Central memory CD8-positive, alpha-beta T cell (primary cell): Measurements from ENCODE around the gene TCF12.
A peak's percentile ranks its signal among the peaks of the same experiment; 100 is the strongest.

Source experiments
- ATAC-seq: fragments of 150-1000 bp; cut with Tn5 transposase; replicated peaks from 2 replicates; pipeline ENCODE4 v1.10.0; 2022; ENCODE audit warnings: mild to moderate bottlenecking, moderate FRiP score, moderate number of reproducible peaks; ENCODE audit not compliant: poor library complexity, severe bottlenecking; ENCODE audit errors: extremely low read depth
- DNase-seq, 2 donors: peaks; one replicate each; pipeline ENCODE4 v3.0.0; 2021; ENCODE audit warnings: low spot score in 2 of 2
- H3K27ac Mint-ChIP-seq: one replicate; pipeline ENCODE4 v1.8.0; 2022; ENCODE audit warnings: low read depth, mild to moderate bottlenecking, moderate library complexity, mixed read lengths
- H3K27me3 Mint-ChIP-seq: one replicate; pipeline ENCODE4 v1.8.0; 2022; ENCODE audit warnings: mixed read lengths
- H3K36me3 Mint-ChIP-seq: one replicate; pipeline ENCODE4 v1.8.0; 2022; ENCODE audit warnings: mild to moderate bottlenecking, moderate library complexity, mixed read lengths; ENCODE audit not compliant: insufficient read depth
- H3K4me1 Mint-ChIP-seq: one replicate; pipeline ENCODE4 v1.8.0; 2022; ENCODE audit warnings: mixed read lengths
- H3K4me3 Mint-ChIP-seq: one replicate; pipeline ENCODE4 v1.8.0; 2022; ENCODE audit warnings: mild to moderate bottlenecking, moderate library complexity, mixed read lengths
- H3K9me3 Mint-ChIP-seq: one replicate; pipeline ENCODE4 v1.8.0; 2022; ENCODE audit warnings: mixed read lengths

Gene TCF12

GRCh38 chr15:57298843-57299550 is 380.6 kb downstream of the TCF12 start:
- no peak overlapping the region for H3K27ac Mint-ChIP-seq
- H3K27me3 Mint-ChIP-seq: no peaks in the 10 kb centered on the region
- DNase-seq (no peak), ATAC-seq (no peak)
- no peaks in the 10 kb centered on the region for H3K9me3 Mint-ChIP-seq
- peaks cover 1% of the 10 kb centered on the region for H3K36me3 Mint-ChIP-seq
- H3K4me1 Mint-ChIP-seq: peaks cover 6% of the 10 kb centered on the region
- H3K4me3 Mint-ChIP-seq: no peak overlapping the region

- Mint-ChIP-seq H3K9me3 (no peaks in the 10 kb centered on the region), H3K4me1 (peaks cover 6% of the 10 kb centered on the region), H3K27me3 (peaks cover 7% of the 10 kb centered on the region), H3K27ac (no peak overlapping the region), H3K4me3 (no peak overlapping the region), H3K36me3 (peaks cover 4% of the 10 kb centered on the region)
- ATAC-seq: no peak
- no peak for DNase-seq
These were observed 382.9 kb downstream of the TCF12 start for GRCh38 chr15:57301307-57301706.

GRCh38 chr15:57302640-57303257 is 384.3 kb downstream of the TCF12 start:
- Mint-ChIP-seq H3K27ac (no peak overlapping the region), H3K36me3 (peaks cover 6% of the 10 kb centered on the region), H3K27me3 (peaks cover 9% of the 10 kb centered on the region), H3K4me3 (peak overlapping the region; percentile 30), H3K4me1 (peaks cover 11% of the 10 kb centered on the region), H3K9me3 (no peaks in the 10 kb centered on the region)
- DNase-seq (no peak), ATAC-seq (no peak)

- H3K27me3 Mint-ChIP-seq: peaks cover 18% of the 10 kb centered on the region
- H3K4me1 Mint-ChIP-seq: peaks cover 5% of the 10 kb centered on the region
- peaks cover 6% of the 10 kb centered on the region for H3K36me3 Mint-ChIP-seq
- peak overlapping the region; percentile 10 for H3K4me3 Mint-ChIP-seq
- ATAC-seq (no peak), DNase-seq (no peak)
- no peak overlapping the region for H3K27ac Mint-ChIP-seq
- H3K9me3 Mint-ChIP-seq: no peaks in the 10 kb centered on the region
These were observed 386.6 kb downstream of the TCF12 start for GRCh38 chr15:57305009-57305408.

- Mint-ChIP-seq H3K27me3 (peaks cover 31% of the 10 kb centered on the region), H3K27ac (no peak overlapping the region), H3K9me3 (no peaks in the 10 kb centered on the region), H3K4me3 (peak overlapping the region; percentile 54), H3K36me3 (peaks cover 4% of the 10 kb centered on the region), H3K4me1 (peaks cover 5% of the 10 kb centered on the region)
- DNase-seq: peak; percentile 60 to 80
- ATAC-seq: peak; percentile 56
These were observed 387.9 kb downstream of the TCF12 start for GRCh38 chr15:57306161-57306943.

- Mint-ChIP-seq H3K36me3 (peaks cover 4% of the 10 kb centered on the region), H3K4me1 (peaks cover 5% of the 10 kb centered on the region), H3K4me3 (peak overlapping the region; percentile 54), H3K27ac (no peak overlapping the region), H3K9me3 (no peaks in the 10 kb centered on the region), H3K27me3 (peaks cover 37% of the 10 kb centered on the region)
- ATAC-seq: no peak
- no peak for DNase-seq
These were observed 388.5 kb downstream of the TCF12 start for GRCh38 chr15:57306944-57307411.

- no peak overlapping the region for H3K27ac Mint-ChIP-seq
- peaks cover 4% of the 10 kb centered on the region for H3K36me3 Mint-ChIP-seq
- ATAC-seq: no peak
- peaks cover 39% of the 10 kb centered on the region for H3K27me3 Mint-ChIP-seq
- no peak for DNase-seq
- peaks cover 5% of the 10 kb centered on the region for H3K4me1 Mint-ChIP-seq
- H3K9me3 Mint-ChIP-seq: no peaks in the 10 kb centered on the region
- peak overlapping the region; percentile 54 for H3K4me3 Mint-ChIP-seq
These were observed 389.2 kb downstream of the TCF12 start for GRCh38 chr15:57307527-57308169.

- no peaks in the 10 kb centered on the region for H3K9me3 Mint-ChIP-seq
- ATAC-seq (no peak), DNase-seq (no peak)
- H3K4me3 Mint-ChIP-seq: no peak overlapping the region
- peaks cover 5% of the 10 kb centered on the region for H3K4me1 Mint-ChIP-seq
- no peak overlapping the region for H3K27ac Mint-ChIP-seq
- H3K36me3 Mint-ChIP-seq: peaks cover 4% of the 10 kb centered on the region
- H3K27me3 Mint-ChIP-seq: peaks cover 44% of the 10 kb centered on the region
These were observed 389.7 kb downstream of the TCF12 start for GRCh38 chr15:57308170-57308545.

GRCh38 chr15:57309856-57310760 is 391.7 kb downstream of the TCF12 start:
- Mint-ChIP-seq H3K27me3 (peaks cover 51% of the 10 kb centered on the region), H3K4me1 (peaks cover 5% of the 10 kb centered on the region), H3K4me3 (no peak overlapping the region), H3K9me3 (no peaks in the 10 kb centered on the region), H3K27ac (no peak overlapping the region), H3K36me3 (peaks cover 3% of the 10 kb centered on the region)
- DNase-seq (no peak), ATAC-seq (no peak)

- peaks cover 5% of the 10 kb centered on the region for H3K4me1 Mint-ChIP-seq
- H3K9me3 Mint-ChIP-seq: no peaks in the 10 kb centered on the region
- DNase-seq (no peak), ATAC-seq (no peak)
- peaks cover 3% of the 10 kb centered on the region for H3K36me3 Mint-ChIP-seq
- no peak overlapping the region for H3K4me3 Mint-ChIP-seq
- H3K27me3 Mint-ChIP-seq: peaks cover 53% of the 10 kb centered on the region
- no peak overlapping the region for H3K27ac Mint-ChIP-seq
These were observed 392.4 kb downstream of the TCF12 start for GRCh38 chr15:57310876-57311275.

- Mint-ChIP-seq H3K4me1 (peaks cover 5% of the 10 kb centered on the region), H3K9me3 (no peaks in the 10 kb centered on the region), H3K27ac (no peak overlapping the region), H3K36me3 (no peaks in the 10 kb centered on the region), H3K4me3 (no peak overlapping the region), H3K27me3 (peaks cover 46% of the 10 kb centered on the region)
- ATAC-seq (no peak), DNase-seq (no peak)
These were observed 393.5 kb downstream of the TCF12 start for GRCh38 chr15:57312006-57312317.
